Fibroblast of lung (primary cell): ENCODE measurements around the gene PAH.

Experiments
- EZH2 ChIP-seq: IDR thresholded peaks from 2 replicates; pipeline ENCODE4 v1.5.1; 2012; ENCODE audit warnings: low read length, control low read depth, mild to moderate bottlenecking; ENCODE audit errors: missing control alignments
- TF ChIP-seq, protein P1 (sequence below), 2 donors: IDR thresholded peaks in 1 of 2; conservative IDR thresholded peaks in 1 of 2; 1 replicate in 1 of 2; 2 replicates in 1 of 2; pipeline ENCODE4 v1.5.1; 2011 to 2012; ENCODE audit warnings: low read length in 2 of 2, control low read depth in 1 of 2, inconsistent platforms in 1 of 2, low read depth in 1 of 2, mild to moderate bottlenecking in 1 of 2

DNA sequence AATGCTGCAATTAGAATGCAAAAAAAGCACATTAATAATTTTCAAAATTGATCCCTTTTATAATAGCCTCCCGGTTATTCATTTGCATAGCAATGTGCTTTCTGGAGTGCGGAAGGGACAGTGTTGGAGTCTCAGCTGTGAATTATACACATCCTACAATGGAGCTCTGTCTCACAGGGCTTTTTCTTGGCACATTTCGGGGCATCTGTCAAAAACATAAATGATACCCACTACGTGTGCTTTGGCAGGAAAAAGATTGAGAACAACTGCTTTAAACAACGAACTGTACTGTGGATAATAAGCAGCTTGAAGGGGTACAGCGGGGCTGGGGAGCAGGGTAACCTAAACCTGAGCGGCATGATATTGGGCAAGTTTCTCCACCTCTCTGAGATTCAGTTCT is 123.1 kb downstream of the PAH start:
- TF ChIP-seq, protein P1, sequence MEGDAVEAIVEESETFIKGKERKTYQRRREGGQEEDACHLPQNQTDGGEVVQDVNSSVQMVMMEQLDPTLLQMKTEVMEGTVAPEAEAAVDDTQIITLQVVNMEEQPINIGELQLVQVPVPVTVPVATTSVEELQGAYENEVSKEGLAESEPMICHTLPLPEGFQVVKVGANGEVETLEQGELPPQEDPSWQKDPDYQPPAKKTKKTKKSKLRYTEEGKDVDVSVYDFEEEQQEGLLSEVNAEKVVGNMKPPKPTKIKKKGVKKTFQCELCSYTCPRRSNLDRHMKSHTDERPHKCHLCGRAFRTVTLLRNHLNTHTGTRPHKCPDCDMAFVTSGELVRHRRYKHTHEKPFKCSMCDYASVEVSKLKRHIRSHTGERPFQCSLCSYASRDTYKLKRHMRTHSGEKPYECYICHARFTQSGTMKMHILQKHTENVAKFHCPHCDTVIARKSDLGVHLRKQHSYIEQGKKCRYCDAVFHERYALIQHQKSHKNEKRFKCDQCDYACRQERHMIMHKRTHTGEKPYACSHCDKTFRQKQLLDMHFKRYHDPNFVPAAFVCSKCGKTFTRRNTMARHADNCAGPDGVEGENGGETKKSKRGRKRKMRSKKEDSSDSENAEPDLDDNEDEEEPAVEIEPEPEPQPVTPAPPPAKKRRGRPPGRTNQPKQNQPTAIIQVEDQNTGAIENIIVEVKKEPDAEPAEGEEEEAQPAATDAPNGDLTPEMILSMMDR (conservative IDR thresholded peaks at IDR 0.05 in 1 of 2, IDR thresholded peaks at IDR 0.05 in 1 of 2; ENCODE audit: low read depth in 1 of 2, low read length in 2 of 2), result no peak
- TF ChIP-seq EZH2, result no peak
